ENCODE results near the gene GAPDH. TPM values are rescaled to one million over a fixed set of nuclear protein-coding genes. Genes with fewer than 3 reads are reported as not detected.

The GAPDH gene
- total RNA-seq, 1 donor from 2014 or later, result 5,048 TPM

DNA sequence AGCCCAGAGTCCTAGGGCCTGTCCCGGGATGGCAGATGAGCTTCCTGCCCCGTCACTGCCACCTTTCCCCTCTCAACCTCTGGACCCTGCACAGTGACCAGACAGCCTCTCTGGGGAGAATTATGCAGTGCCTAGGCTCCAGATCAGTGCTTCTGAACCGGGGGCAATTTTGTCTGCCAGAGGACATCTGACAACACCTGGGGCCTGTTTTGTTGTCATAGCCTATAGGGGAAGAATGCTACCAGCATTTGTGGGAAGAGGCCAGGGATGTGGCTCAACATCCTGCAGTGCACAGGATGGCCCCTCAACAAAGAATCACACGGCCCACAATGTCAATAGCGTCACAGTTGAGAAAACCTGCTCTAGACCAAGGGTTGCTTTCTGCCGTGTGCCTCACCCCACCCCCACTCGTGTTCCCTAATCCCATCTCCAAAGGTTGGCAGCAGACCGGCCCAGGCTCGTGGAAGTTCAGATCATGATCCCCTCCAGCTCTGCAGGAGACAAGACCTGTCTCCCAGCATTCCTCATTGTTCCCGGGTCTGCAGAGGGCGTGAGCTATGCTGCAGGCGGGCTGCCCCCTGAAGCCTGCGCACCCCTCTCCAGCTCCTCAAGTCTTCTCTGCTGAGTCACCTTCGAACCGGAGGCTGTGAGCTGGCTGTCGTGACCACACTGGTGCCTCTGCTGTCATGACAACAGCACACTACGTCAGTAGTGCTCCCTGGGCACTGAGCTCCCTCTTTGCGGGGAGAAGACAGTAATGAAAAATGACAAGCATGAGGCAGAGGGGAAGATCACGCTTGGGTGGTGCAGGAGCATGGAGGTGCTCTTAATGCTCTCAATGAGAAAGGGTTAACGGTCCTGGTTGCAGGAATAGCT, 2.0 kb upstream of the GAPDH start:
- H3K27me3 ChIP-seq (ENCODE audit: control insufficient read depth, insufficient read depth, low read length), result no peaks in the 10 kb centered on the region
- peak overlapping the region; percentile 94 for H3K4me3 ChIP-seq (ENCODE audit: low read depth, low read length)
- TF ChIP-seq, protein P1, sequence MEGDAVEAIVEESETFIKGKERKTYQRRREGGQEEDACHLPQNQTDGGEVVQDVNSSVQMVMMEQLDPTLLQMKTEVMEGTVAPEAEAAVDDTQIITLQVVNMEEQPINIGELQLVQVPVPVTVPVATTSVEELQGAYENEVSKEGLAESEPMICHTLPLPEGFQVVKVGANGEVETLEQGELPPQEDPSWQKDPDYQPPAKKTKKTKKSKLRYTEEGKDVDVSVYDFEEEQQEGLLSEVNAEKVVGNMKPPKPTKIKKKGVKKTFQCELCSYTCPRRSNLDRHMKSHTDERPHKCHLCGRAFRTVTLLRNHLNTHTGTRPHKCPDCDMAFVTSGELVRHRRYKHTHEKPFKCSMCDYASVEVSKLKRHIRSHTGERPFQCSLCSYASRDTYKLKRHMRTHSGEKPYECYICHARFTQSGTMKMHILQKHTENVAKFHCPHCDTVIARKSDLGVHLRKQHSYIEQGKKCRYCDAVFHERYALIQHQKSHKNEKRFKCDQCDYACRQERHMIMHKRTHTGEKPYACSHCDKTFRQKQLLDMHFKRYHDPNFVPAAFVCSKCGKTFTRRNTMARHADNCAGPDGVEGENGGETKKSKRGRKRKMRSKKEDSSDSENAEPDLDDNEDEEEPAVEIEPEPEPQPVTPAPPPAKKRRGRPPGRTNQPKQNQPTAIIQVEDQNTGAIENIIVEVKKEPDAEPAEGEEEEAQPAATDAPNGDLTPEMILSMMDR (IDR thresholded peaks at IDR 0.05; ENCODE audit: insufficient read depth, low read length, severe bottlenecking), result no peak
- DNase-seq (ENCODE audit: low read depth) (peak; percentile 96), FAIRE-seq (no peak)
- H3K36me3 ChIP-seq (ENCODE audit: control insufficient read depth, insufficient read depth, low read length), result peaks cover 41% of the 10 kb centered on the region

DNA sequence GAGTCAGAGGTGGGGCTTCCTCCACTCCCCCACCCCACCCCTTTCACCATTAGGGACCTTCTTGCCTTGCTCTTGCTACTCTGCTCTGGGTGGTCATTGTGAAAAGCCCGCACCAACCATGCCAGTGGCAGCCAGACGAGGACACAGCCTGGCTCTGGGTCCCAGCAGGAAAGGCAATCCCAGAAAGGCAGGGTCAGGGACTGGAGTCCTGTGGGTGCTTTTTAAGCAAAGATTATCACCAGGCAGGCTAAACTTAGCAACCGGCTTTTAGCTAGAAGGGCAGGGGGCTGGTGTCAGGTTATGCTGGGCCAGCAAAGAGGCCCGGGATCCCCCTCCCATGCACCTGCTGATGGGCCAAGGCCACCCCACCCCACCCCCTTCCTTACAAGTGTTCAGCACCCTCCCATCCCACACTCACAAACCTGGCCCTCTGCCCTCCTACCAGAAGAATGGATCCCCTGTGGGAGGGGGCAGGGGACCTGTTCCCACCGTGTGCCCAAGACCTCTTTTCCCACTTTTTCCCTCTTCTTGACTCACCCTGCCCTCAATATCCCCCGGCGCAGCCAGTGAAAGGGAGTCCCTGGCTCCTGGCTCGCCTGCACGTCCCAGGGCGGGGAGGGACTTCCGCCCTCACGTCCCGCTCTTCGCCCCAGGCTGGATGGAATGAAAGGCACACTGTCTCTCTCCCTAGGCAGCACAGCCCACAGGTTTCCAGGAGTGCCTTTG, 1.2 kb upstream of the GAPDH start:
- H3K4me3 ChIP-seq (ENCODE audit: low read depth, low read length), result peak overlapping the region; percentile 94
- FAIRE-seq (no peak), DNase-seq (ENCODE audit: low read depth) (peak; percentile 72)
- H3K36me3 ChIP-seq (ENCODE audit: control insufficient read depth, insufficient read depth, low read length), result peaks cover 42% of the 10 kb centered on the region
- TF ChIP-seq, protein P1 (IDR thresholded peaks at IDR 0.05; ENCODE audit: insufficient read depth, low read length, severe bottlenecking), result no peak
- H3K27me3 ChIP-seq (ENCODE audit: control insufficient read depth, insufficient read depth, low read length), result no peaks in the 10 kb centered on the region

DNA sequence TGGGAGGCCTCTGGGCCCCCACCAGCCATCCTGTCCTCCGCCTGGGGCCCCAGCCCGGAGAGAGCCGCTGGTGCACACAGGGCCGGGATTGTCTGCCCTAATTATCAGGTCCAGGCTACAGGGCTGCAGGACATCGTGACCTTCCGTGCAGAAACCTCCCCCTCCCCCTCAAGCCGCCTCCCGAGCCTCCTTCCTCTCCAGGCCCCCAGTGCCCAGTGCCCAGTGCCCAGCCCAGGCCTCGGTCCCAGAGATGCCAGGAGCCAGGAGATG, 729 bp upstream of the GAPDH start:
- TF ChIP-seq, protein P1 (IDR thresholded peaks at IDR 0.05; ENCODE audit: insufficient read depth, low read length, severe bottlenecking), result no peak
- Histone ChIP-seq H3K4me3 (ENCODE audit: low read depth, low read length) (peak overlapping the region; percentile 94), H3K27me3 (ENCODE audit: control insufficient read depth, insufficient read depth, low read length) (no peaks in the 10 kb centered on the region), H3K36me3 (ENCODE audit: control insufficient read depth, insufficient read depth, low read length) (peaks cover 40% of the 10 kb centered on the region)
- no peak for FAIRE-seq
- no peak for DNase-seq (ENCODE audit: low read depth)

DNA sequence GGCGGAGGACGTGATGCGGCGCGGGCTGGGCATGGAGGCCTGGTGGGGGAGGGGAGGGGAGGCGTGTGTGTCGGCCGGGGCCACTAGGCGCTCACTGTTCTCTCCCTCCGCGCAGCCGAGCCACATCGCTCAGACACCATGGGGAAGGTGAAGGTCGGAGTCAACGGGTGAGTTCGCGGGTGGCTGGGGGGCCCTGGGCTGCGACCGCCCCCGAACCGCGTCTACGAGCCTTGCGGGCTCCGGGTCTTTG, 303 bp downstream of the GAPDH start:
- Histone ChIP-seq H3K36me3 (ENCODE audit: control insufficient read depth, insufficient read depth, low read length) (peaks cover 36% of the 10 kb centered on the region), H3K4me3 (ENCODE audit: low read depth, low read length) (peak overlapping the region; percentile 94), H3K27me3 (ENCODE audit: control insufficient read depth, insufficient read depth, low read length) (no peaks in the 10 kb centered on the region)
- FAIRE-seq (no peak), DNase-seq (ENCODE audit: low read depth) (no peak)
- TF ChIP-seq, protein P1 (IDR thresholded peaks at IDR 0.05; ENCODE audit: insufficient read depth, low read length, severe bottlenecking), result no peak

DNA sequence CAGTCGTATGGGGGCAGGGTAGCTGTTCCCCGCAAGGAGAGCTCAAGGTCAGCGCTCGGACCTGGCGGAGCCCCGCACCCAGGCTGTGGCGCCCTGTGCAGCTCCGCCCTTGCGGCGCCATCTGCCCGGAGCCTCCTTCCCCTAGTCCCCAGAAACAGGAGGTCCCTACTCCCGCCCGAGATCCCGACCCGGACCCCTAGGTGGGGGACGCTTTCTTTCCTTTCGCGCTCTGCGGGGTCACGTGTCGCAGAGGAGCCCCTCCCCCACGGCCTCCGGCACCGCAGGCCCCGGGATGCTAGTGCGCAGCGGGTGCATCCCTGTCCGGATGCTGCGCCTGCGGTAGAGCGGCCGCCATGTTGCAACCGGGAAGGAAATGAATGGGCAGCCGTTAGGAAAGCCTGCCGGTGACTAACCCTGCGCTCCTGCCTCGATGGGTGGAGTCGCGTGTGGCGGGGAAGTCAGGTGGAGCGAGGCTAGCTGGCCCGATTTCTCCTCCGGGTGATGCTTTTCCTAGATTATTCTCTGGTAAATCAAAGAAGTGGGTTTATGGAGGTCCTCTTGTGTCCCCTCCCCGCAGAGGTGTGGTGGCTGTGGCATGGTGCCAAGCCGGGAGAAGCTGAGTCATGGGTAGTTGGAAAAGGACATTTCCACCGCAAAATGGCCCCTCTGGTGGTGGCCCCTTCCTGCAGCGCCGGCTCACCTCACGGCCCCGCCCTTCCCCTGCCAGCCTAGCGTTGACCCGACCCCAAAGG, 804 bp downstream of the GAPDH start:
- Histone ChIP-seq H3K36me3 (ENCODE audit: control insufficient read depth, insufficient read depth, low read length) (peaks cover 33% of the 10 kb centered on the region), H3K27me3 (ENCODE audit: control insufficient read depth, insufficient read depth, low read length) (no peaks in the 10 kb centered on the region), H3K4me3 (ENCODE audit: low read depth, low read length) (peak overlapping the region; percentile 94)
- TF ChIP-seq, protein P1 (IDR thresholded peaks at IDR 0.05; ENCODE audit: insufficient read depth, low read length, severe bottlenecking), result no peak
- peak; percentile 58 for DNase-seq (ENCODE audit: low read depth)
- no peak for FAIRE-seq
